Ovary (tissue), 3 donors: ENCODE data around the gene ENOPH1.

Experiments used
- EP300 ChIP-seq: sonication (generic); formaldehyde crosslinking; IDR thresholded peaks from one replicate; pipeline ENCODE4 v1.6.1; 2017; ENCODE audit warnings: antibody characterized with exemption
- TF ChIP-seq, protein P1 (sequence below), 3 donors: fragments of 450-650 bp in 2 of 3; fragments of 200-600 bp in 1 of 3; IDR thresholded peaks; one replicate each; pipeline versions ENCODE4 v1.5.1 to v1.8.0; 2016 to 2022; ENCODE audit warnings: antibody characterized with exemption in 3 of 3, mild to moderate bottlenecking in 1 of 3
- donor health status: DM: no; HTN: no; CAD: no.

DNA sequence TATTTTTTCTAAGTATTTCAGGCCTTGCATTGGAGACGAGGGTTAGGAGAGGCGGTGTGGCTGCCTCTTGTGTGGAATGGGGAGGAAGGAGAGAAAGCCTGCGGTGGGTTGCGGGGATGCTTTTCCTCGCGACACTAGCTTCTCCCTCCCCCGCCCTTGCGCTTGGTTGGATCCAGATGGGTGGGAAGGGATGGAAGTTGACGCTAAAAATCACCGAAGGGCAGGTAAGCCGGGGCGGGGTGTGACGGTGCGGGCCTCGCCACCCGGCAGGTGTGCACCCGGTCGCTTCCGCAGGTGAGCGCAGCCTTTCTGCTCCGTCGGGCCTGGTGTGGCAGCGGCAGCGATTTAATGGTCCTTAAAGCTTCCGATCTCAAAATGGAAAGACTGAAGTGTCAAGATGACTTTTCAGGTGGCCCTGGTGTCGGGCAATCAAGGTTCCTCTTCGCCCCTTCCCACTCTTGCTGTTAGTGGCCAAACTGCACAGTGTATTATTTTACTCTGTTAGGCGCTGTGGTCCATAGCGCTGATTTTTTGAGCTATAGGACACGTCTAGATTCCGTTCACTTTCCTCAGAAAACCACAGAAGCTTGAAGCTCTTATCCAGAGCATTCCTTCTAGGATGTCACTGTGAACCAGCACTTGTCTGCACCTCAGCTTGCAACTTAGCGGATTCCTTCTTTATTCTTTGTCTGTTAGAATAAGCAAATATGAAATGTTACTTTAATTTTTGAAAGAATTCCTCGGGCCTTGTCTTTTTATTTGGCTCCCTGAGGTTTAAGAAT lies 765 bp downstream of the ENOPH1 start:
- no peak for TF ChIP-seq EP300
- TF ChIP-seq, protein P1, sequence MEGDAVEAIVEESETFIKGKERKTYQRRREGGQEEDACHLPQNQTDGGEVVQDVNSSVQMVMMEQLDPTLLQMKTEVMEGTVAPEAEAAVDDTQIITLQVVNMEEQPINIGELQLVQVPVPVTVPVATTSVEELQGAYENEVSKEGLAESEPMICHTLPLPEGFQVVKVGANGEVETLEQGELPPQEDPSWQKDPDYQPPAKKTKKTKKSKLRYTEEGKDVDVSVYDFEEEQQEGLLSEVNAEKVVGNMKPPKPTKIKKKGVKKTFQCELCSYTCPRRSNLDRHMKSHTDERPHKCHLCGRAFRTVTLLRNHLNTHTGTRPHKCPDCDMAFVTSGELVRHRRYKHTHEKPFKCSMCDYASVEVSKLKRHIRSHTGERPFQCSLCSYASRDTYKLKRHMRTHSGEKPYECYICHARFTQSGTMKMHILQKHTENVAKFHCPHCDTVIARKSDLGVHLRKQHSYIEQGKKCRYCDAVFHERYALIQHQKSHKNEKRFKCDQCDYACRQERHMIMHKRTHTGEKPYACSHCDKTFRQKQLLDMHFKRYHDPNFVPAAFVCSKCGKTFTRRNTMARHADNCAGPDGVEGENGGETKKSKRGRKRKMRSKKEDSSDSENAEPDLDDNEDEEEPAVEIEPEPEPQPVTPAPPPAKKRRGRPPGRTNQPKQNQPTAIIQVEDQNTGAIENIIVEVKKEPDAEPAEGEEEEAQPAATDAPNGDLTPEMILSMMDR (IDR thresholded peaks at IDR 0.05), result no peak
